ENCODE results near the gene EYA3.

DNA sequence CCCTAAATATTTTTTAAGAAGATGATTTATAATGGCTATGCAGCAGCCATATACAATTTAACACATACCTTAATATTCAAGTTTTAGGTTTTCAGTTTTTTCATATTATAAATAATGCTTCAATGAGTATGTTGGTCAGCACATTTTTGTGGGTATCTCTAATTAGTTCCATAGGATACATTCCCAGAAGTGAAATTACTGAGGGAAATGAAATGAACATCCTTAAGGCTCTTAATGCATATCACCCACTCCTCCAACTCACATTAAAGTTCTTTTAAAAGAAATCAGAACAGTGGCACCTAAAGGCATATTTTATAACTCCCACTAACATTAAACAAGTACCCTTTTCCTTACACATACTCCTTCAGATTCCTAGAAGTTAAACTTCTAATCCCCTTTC, 56.1 kb downstream of the EYA3 start:
- TF ChIP-seq, protein P1, sequence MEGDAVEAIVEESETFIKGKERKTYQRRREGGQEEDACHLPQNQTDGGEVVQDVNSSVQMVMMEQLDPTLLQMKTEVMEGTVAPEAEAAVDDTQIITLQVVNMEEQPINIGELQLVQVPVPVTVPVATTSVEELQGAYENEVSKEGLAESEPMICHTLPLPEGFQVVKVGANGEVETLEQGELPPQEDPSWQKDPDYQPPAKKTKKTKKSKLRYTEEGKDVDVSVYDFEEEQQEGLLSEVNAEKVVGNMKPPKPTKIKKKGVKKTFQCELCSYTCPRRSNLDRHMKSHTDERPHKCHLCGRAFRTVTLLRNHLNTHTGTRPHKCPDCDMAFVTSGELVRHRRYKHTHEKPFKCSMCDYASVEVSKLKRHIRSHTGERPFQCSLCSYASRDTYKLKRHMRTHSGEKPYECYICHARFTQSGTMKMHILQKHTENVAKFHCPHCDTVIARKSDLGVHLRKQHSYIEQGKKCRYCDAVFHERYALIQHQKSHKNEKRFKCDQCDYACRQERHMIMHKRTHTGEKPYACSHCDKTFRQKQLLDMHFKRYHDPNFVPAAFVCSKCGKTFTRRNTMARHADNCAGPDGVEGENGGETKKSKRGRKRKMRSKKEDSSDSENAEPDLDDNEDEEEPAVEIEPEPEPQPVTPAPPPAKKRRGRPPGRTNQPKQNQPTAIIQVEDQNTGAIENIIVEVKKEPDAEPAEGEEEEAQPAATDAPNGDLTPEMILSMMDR (IDR thresholded peaks at IDR 0.05; ENCODE audit: borderline replicate concordance, extremely low read depth, low read length, poor library complexity, severe bottlenecking) = no peak
- no peak for TF ChIP-seq EZH2 (IDR thresholded peaks at IDR 0.05; ENCODE audit: borderline replicate concordance, low read depth, low read length, severe bottlenecking)

Data from DND-41 (cell line).